Body of pancreas (tissue), 4 donors: Measurements from ENCODE around the gene NBEA.

Source experiments
- POLR2A ChIP-seq, 3 donors: fragments of 450-650 bp; IDR thresholded peaks; one replicate each; pipeline ENCODE4 v1.6.1; 2016; ENCODE audit warnings: antibody characterized with exemption in 3 of 3, mild to moderate bottlenecking in 2 of 3
- TF ChIP-seq, protein P1 (sequence below), 7 experiments: fragments of 450-650 bp in 4 of 7; fragments of 200-600 bp in 3 of 7; sonication (generic) in 3 of 7; IDR thresholded peaks; one replicate each; pipeline ENCODE4 v1.5.1; 2016 to 2019; ENCODE audit warnings: antibody characterized with exemption in 7 of 7

DNA sequence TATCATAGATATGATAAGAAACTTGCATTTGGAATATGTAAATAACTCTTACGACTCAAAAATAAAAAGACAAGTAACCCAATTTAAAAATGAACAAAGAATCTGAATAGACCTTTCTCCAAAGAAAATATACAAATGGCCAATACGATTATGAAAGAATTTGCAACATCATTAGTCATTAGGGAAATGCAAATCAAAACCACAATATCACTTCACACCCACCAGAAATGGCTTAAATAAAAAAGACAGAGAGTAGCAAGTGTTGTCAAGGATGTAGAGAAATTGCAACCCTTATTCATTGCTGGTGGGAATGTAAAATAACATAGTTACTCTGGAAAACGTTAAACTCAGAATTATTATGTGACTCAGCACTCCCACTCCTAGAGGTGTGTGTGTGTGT lies 761.0 kb downstream of the NBEA start:
- no peak for TF ChIP-seq POLR2A (IDR thresholded peaks at IDR 0.05)
- TF ChIP-seq, protein P1, sequence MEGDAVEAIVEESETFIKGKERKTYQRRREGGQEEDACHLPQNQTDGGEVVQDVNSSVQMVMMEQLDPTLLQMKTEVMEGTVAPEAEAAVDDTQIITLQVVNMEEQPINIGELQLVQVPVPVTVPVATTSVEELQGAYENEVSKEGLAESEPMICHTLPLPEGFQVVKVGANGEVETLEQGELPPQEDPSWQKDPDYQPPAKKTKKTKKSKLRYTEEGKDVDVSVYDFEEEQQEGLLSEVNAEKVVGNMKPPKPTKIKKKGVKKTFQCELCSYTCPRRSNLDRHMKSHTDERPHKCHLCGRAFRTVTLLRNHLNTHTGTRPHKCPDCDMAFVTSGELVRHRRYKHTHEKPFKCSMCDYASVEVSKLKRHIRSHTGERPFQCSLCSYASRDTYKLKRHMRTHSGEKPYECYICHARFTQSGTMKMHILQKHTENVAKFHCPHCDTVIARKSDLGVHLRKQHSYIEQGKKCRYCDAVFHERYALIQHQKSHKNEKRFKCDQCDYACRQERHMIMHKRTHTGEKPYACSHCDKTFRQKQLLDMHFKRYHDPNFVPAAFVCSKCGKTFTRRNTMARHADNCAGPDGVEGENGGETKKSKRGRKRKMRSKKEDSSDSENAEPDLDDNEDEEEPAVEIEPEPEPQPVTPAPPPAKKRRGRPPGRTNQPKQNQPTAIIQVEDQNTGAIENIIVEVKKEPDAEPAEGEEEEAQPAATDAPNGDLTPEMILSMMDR (IDR thresholded peaks at IDR 0.05): no peak
